SK-N-SH (cell line): Measurements from ENCODE around the gene ISL2.

Experiments used
- EZH2phosphoT487 ChIP-seq: fragments of 200-600 bp; sonication (generic); IDR thresholded peaks from 2 replicates; pipeline ENCODE4 v1.6.1; 2017; ENCODE audit warnings: low read depth, mixed run types, mild to moderate bottlenecking, antibody characterized with exemption, moderate library complexity, borderline replicate concordance
- POLR2AphosphoS5 ChIP-seq: IDR thresholded peaks from 2 replicates; pipeline ENCODE4 v1.6.1; 2012; ENCODE audit warnings: low read depth, low read length
- TAF1 ChIP-seq: IDR thresholded peaks from 2 replicates; pipeline ENCODE4 v1.6.1; 2012; ENCODE audit warnings: low read depth, mild to moderate bottlenecking, low read length, moderate library complexity, borderline replicate concordance
- TCF12 ChIP-seq: IDR thresholded peaks from 2 replicates; pipeline ENCODE4 v1.4.0; 2012
- USF2 ChIP-seq: fragments of 150-350 bp; IDR thresholded peaks from 2 replicates; pipeline ENCODE4 v1.6.1; 2017; ENCODE audit warnings: antibody characterized with exemption, low read length, low read depth, borderline replicate concordance
- YY1 ChIP-seq: IDR thresholded peaks from 2 replicates; pipeline ENCODE4 v1.4.0; 2012; ENCODE audit warnings: low read depth, mild to moderate bottlenecking
- TF ChIP-seq, protein P1 (sequence below): fragments of 200-600 bp; sonication (generic); IDR thresholded peaks from 2 replicates; pipeline ENCODE4 v1.6.1; 2017; ENCODE audit warnings: antibody characterized with exemption, mild to moderate bottlenecking, moderate library complexity

GRCh38 chr15:76296849-76297248 lies 39.7 kb upstream of the ISL2 start:
- TF ChIP-seq EZH2phosphoT487 (no peak), USF2 (no peak), TAF1 (no peak), POLR2AphosphoS5 (no peak), YY1 (no peak), TCF12 (no peak)
- TF ChIP-seq, protein P1, sequence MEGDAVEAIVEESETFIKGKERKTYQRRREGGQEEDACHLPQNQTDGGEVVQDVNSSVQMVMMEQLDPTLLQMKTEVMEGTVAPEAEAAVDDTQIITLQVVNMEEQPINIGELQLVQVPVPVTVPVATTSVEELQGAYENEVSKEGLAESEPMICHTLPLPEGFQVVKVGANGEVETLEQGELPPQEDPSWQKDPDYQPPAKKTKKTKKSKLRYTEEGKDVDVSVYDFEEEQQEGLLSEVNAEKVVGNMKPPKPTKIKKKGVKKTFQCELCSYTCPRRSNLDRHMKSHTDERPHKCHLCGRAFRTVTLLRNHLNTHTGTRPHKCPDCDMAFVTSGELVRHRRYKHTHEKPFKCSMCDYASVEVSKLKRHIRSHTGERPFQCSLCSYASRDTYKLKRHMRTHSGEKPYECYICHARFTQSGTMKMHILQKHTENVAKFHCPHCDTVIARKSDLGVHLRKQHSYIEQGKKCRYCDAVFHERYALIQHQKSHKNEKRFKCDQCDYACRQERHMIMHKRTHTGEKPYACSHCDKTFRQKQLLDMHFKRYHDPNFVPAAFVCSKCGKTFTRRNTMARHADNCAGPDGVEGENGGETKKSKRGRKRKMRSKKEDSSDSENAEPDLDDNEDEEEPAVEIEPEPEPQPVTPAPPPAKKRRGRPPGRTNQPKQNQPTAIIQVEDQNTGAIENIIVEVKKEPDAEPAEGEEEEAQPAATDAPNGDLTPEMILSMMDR, result no peak
